Mucosa of gallbladder (tissue), 1 donor: Measurements from ENCODE around the gene SHOC2. TPM values are rescaled to one million over a fixed set of nuclear protein-coding genes. Genes with fewer than 3 reads are reported as not detected.

Source experiments
- DNase-seq: peaks from one replicate; pipeline ENCODE4 v3.0.0-alpha.2; 2020; ENCODE audit warnings: low spot score
- total RNA-seq: library from RNA; stranded (reverse); gene quantifications from one replicate; pipeline ENCODE4 v1.2.1, GENCODE V29; 2021
- donor health status: DM: no; HTN: no; CAD: no.

The SHOC2 gene
- total RNA-seq, 1 donor from 2014 or later: 75.1 TPM

GRCh38 chr10:110983466-110983865 lies 64.1 kb downstream of the SHOC2 start:
- no peak for DNase-seq

- DNase-seq: peak; percentile 40
Observed at GRCh38 chr10:110985497-110986275, 66.3 kb downstream of the SHOC2 start.

- no peak for DNase-seq
Observed at GRCh38 chr10:110989016-110989415, 69.6 kb downstream of the SHOC2 start.

GRCh38 chr10:110992006-110992800 lies 72.8 kb downstream of the SHOC2 start:
- no peak for DNase-seq

- no peak for DNase-seq
Observed at GRCh38 chr10:110993024-110993693, 73.8 kb downstream of the SHOC2 start.

GRCh38 chr10:110994406-110995086 lies 75.1 kb downstream of the SHOC2 start:
- no peak for DNase-seq

- no peak for DNase-seq
Observed at GRCh38 chr10:110995301-110995700, 75.9 kb downstream of the SHOC2 start.

- no peak for DNase-seq
Observed at GRCh38 chr10:110996256-110996655, 76.9 kb downstream of the SHOC2 start.

- DNase-seq: no peak
Observed at GRCh38 chr10:111004016-111004415, 84.6 kb downstream of the SHOC2 start.

GRCh38 chr10:111007486-111007885 lies 88.1 kb downstream of the SHOC2 start:
- no peak for DNase-seq

GRCh38 chr10:111015181-111015580 lies 95.8 kb downstream of the SHOC2 start:
- no peak for DNase-seq

- DNase-seq: no peak
Observed at GRCh38 chr10:111017098-111017497, 97.7 kb downstream of the SHOC2 start.

- no peak for DNase-seq
Observed at GRCh38 chr10:111018021-111018420, 98.6 kb downstream of the SHOC2 start.

GRCh38 chr10:111023060-111023459 lies 103.7 kb downstream of the SHOC2 start:
- no peak for DNase-seq

- no peak for DNase-seq
Observed at GRCh38 chr10:111030042-111030750, 110.8 kb downstream of the SHOC2 start.

GRCh38 chr10:111034598-111035310 lies 115.3 kb downstream of the SHOC2 start:
- DNase-seq: no peak

- DNase-seq: no peak
Observed at GRCh38 chr10:111035542-111035941, 116.1 kb downstream of the SHOC2 start.

- no peak for DNase-seq
Observed at GRCh38 chr10:111037858-111038257, 118.5 kb downstream of the SHOC2 start.

GRCh38 chr10:111039522-111039921 lies 120.1 kb downstream of the SHOC2 start:
- DNase-seq: no peak

GRCh38 chr10:111057006-111057405 lies 137.6 kb downstream of the SHOC2 start:
- DNase-seq: no peak
